Prostate gland (tissue), 2 donors: Measurements from ENCODE around the gene XBP1.

Experiments used
- POLR2AphosphoS5 ChIP-seq: sonication (generic); formaldehyde crosslinking; IDR thresholded peaks from one replicate; pipeline ENCODE4 v1.6.1; 2017; ENCODE audit warnings: antibody characterized with exemption
- TF ChIP-seq, protein P1 (sequence below), 4 experiments: fragments of 200-600 bp in 2 of 4; fragments of 450-650 bp in 2 of 4; sonication (generic) in 2 of 4; IDR thresholded peaks; 1 replicate in 3 of 4; 2 replicates in 1 of 4; pipeline ENCODE4 v1.5.1; 2016 to 2019; ENCODE audit warnings: antibody characterized with exemption in 4 of 4, mild to moderate bottlenecking in 2 of 4, moderate library complexity in 2 of 4

DNA sequence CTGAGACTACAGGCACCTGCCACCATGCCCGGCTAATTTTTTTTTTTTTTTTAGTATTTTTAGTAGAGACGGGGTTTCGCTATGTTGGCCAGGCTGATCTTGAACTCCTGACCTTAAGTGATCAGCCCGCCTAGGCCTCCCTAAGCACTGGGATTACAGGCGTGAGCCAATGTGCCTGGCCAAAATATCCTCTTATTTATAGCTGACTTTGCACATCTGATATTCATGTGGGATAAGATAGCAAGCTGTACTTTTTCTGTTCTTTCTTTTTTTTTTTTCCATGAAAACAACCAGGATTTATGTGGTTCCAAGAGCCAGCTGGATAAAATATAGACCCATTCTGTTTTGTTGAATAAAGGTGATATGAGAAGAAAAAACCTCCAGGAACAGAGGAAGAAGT lies 12.1 kb upstream of the XBP1 start:
- TF ChIP-seq, protein P1, sequence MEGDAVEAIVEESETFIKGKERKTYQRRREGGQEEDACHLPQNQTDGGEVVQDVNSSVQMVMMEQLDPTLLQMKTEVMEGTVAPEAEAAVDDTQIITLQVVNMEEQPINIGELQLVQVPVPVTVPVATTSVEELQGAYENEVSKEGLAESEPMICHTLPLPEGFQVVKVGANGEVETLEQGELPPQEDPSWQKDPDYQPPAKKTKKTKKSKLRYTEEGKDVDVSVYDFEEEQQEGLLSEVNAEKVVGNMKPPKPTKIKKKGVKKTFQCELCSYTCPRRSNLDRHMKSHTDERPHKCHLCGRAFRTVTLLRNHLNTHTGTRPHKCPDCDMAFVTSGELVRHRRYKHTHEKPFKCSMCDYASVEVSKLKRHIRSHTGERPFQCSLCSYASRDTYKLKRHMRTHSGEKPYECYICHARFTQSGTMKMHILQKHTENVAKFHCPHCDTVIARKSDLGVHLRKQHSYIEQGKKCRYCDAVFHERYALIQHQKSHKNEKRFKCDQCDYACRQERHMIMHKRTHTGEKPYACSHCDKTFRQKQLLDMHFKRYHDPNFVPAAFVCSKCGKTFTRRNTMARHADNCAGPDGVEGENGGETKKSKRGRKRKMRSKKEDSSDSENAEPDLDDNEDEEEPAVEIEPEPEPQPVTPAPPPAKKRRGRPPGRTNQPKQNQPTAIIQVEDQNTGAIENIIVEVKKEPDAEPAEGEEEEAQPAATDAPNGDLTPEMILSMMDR (IDR thresholded peaks at IDR 0.05): no peak
- TF ChIP-seq POLR2AphosphoS5: no peak
